ENCODE results near the gene CCDC182.

DNA sequence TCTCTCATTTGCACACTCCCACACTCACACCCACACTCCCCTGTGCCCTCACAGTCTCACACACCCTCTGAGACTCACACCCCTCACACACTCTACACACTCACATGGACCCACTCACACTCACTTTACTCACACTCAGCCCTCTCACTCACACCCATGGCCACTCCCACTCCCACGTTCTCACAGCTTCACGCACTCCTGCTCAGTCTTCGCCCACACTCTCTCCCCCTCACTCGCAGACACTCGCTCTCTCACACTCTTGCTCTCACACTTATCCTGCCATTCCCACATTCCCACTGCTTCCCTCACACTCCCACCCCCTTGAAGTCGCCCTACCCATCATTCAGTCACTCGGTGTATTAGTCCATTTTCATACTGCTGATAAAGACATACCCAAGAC, 47.9 kb downstream of the CCDC182 start:
- TF ChIP-seq, protein P1, sequence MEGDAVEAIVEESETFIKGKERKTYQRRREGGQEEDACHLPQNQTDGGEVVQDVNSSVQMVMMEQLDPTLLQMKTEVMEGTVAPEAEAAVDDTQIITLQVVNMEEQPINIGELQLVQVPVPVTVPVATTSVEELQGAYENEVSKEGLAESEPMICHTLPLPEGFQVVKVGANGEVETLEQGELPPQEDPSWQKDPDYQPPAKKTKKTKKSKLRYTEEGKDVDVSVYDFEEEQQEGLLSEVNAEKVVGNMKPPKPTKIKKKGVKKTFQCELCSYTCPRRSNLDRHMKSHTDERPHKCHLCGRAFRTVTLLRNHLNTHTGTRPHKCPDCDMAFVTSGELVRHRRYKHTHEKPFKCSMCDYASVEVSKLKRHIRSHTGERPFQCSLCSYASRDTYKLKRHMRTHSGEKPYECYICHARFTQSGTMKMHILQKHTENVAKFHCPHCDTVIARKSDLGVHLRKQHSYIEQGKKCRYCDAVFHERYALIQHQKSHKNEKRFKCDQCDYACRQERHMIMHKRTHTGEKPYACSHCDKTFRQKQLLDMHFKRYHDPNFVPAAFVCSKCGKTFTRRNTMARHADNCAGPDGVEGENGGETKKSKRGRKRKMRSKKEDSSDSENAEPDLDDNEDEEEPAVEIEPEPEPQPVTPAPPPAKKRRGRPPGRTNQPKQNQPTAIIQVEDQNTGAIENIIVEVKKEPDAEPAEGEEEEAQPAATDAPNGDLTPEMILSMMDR (IDR thresholded peaks at IDR 0.05): no peak
- TF ChIP-seq POLR2A (IDR thresholded peaks at IDR 0.05): no peak

Data from stomach (tissue), 4 donors.